ENCODE data around the gene FKBP1C. TPM values are rescaled to one million over a fixed set of nuclear protein-coding genes. Genes with fewer than 3 reads are reported as not detected.
"Not testable (repeated sequence)": the region's sequence is repeated elsewhere in the genome, so short reads cannot be mapped to it uniquely, and the experiment has no call there.

The FKBP1C gene
- total RNA-seq, result 1.9 and 2.0 TPM in 2 replicates

GRCh38 chr6:63211343-63211742 lies at the start of gene FKBP1C:
Gene FKBP1C (plus strand): TSS chr6:63211469.
- intact Hi-C loops (cut with micrococcal nuclease), result not testable (repeated sequence)

GRCh38 chr6:63164047-63164803 lies 47.0 kb upstream of the FKBP1C start:
- intact Hi-C loops (cut with micrococcal nuclease), result not testable (repeated sequence)

- intact Hi-C loops (cut with micrococcal nuclease), result no loop called here
Measured at GRCh38 chr6:63174173-63174572, 37.1 kb upstream of the FKBP1C start.

- intact Hi-C loops (cut with micrococcal nuclease), result no loop called here
Measured at GRCh38 chr6:63176181-63176580, 35.1 kb upstream of the FKBP1C start.

- intact Hi-C loops (cut with micrococcal nuclease), result no loop called here
Measured at GRCh38 chr6:63180367-63180766, 30.9 kb upstream of the FKBP1C start.

GRCh38 chr6:63186970-63187369 lies 24.3 kb upstream of the FKBP1C start:
- intact Hi-C loops (cut with micrococcal nuclease), result no loop called here

GRCh38 chr6:63188828-63189227 lies 22.4 kb upstream of the FKBP1C start:
- intact Hi-C loops (cut with micrococcal nuclease), result no loop called here

GRCh38 chr6:63193324-63193723 lies 17.9 kb upstream of the FKBP1C start:
- intact Hi-C loops (cut with micrococcal nuclease), result no loop called here

GRCh38 chr6:63197741-63198140 lies 13.5 kb upstream of the FKBP1C start:
- intact Hi-C loops (cut with micrococcal nuclease), result no loop called here

GRCh38 chr6:63213325-63213724 lies 2.1 kb downstream of the FKBP1C start:
- intact Hi-C loops (cut with micrococcal nuclease), result no loop called here

- intact Hi-C loops (cut with micrococcal nuclease), result no loop called here
Measured at GRCh38 chr6:63214816-63215215, 3.5 kb downstream of the FKBP1C start.

- intact Hi-C loops (cut with micrococcal nuclease), result no loop called here
Measured at GRCh38 chr6:63224179-63224578, 12.9 kb downstream of the FKBP1C start.

GRCh38 chr6:63225987-63226386 lies 14.7 kb downstream of the FKBP1C start:
- intact Hi-C loops (cut with micrococcal nuclease), result not testable (repeated sequence)

- intact Hi-C loops (cut with micrococcal nuclease), result not testable (repeated sequence)
Measured at GRCh38 chr6:63227928-63228894, 16.9 kb downstream of the FKBP1C start.

GRCh38 chr6:63230027-63230426 lies 18.8 kb downstream of the FKBP1C start:
- intact Hi-C loops (cut with micrococcal nuclease), result not testable (repeated sequence)

- intact Hi-C loops (cut with micrococcal nuclease), result not testable (repeated sequence)
Measured at GRCh38 chr6:63230511-63230910, 19.2 kb downstream of the FKBP1C start.

GRCh38 chr6:63236398-63236817 lies 25.1 kb downstream of the FKBP1C start:
- intact Hi-C loops (cut with micrococcal nuclease), result no loop called here

GRCh38 chr6:63245420-63245819 lies 34.2 kb downstream of the FKBP1C start:
- intact Hi-C loops (cut with micrococcal nuclease), result no loop called here

- intact Hi-C loops (cut with micrococcal nuclease), result no loop called here
Measured at GRCh38 chr6:63245909-63246308, 34.6 kb downstream of the FKBP1C start.

- intact Hi-C loops (cut with micrococcal nuclease), result no loop called here
Measured at GRCh38 chr6:63246581-63246980, 35.3 kb downstream of the FKBP1C start.

- intact Hi-C loops (cut with micrococcal nuclease), result no loop called here
Measured at GRCh38 chr6:63249875-63250482, 38.7 kb downstream of the FKBP1C start.

- intact Hi-C loops (cut with micrococcal nuclease), result no loop called here
Measured at GRCh38 chr6:63259153-63259552, 47.9 kb downstream of the FKBP1C start.

Data from T-helper 1 cell treated with Interleukin-12 subunit alpha and Interleukin-12 subunit beta and Interleukin-4 antibody, amounts not matched to agents 30 ng/mL and 1 ng/mL, for 36 hours (primary cell).